C4-2B (cell line): ENCODE measurements around the gene ANKRD1.
A peak's percentile ranks its signal among the peaks of the same experiment; 100 is the strongest.
"Not testable (repeated sequence)": the region's sequence is repeated elsewhere in the genome, so short reads cannot be mapped to it uniquely, and the experiment has no call there.

Experiments
- H3K27ac ChIP-seq: fragments of 450-650 bp; 2 replicates; pipeline ENCODE4 v1.5.1; 2017
- ZFX ChIP-seq: fragments of 450-650 bp; IDR thresholded peaks from 2 replicates; pipeline ENCODE4 v1.6.1; 2017
- TF ChIP-seq, protein P1 (sequence below): fragments of 450-650 bp; conservative IDR thresholded peaks from 2 replicates; pipeline ENCODE4 v1.5.1; 2017; ENCODE audit warnings: mild to moderate bottlenecking

ANKRD1 gene

GRCh38 chr10:90884431-90884830 lies 36.5 kb downstream of the ANKRD1 start:
- TF ChIP-seq, protein P1, sequence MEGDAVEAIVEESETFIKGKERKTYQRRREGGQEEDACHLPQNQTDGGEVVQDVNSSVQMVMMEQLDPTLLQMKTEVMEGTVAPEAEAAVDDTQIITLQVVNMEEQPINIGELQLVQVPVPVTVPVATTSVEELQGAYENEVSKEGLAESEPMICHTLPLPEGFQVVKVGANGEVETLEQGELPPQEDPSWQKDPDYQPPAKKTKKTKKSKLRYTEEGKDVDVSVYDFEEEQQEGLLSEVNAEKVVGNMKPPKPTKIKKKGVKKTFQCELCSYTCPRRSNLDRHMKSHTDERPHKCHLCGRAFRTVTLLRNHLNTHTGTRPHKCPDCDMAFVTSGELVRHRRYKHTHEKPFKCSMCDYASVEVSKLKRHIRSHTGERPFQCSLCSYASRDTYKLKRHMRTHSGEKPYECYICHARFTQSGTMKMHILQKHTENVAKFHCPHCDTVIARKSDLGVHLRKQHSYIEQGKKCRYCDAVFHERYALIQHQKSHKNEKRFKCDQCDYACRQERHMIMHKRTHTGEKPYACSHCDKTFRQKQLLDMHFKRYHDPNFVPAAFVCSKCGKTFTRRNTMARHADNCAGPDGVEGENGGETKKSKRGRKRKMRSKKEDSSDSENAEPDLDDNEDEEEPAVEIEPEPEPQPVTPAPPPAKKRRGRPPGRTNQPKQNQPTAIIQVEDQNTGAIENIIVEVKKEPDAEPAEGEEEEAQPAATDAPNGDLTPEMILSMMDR = no peak
- no peak for TF ChIP-seq ZFX
- peak overlapping the region; percentile 29; the same call in 1 of the 2 replicates for H3K27ac ChIP-seq

DNA sequence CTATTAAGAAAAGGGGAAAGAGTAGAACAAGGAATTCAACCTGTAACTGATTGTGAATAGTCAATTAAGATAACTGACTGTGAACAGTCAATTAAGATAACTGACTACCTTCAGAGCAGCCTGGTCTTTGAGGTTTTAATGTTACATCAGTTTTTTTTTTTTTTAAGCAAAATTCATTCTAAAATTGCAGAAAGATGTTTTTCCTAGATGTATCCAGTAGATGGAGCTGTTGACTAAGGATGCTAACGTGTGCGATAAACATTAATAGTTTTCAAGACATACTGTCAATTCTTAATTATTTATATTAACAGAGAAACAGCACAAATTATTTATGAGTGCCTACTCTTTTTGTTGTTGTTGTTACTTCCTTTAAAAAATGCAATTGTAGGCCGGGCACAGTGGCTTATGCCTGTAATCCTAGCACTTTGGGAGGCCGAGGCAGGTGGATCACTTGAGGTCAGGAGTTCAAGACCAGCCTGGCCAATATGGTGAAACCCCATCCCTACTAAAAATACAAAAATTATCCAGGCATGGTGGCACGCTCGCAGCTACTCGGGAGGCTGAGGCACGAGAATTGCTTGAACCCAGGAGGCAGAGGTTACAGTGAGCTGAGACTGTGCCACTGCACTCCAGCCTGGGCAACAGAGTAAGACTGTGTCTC lies 40.7 kb downstream of the ANKRD1 start:
- H3K27ac ChIP-seq = not testable (repeated sequence)
- TF ChIP-seq, protein P1 = peak; percentile 90

- no peak overlapping the region for H3K27ac ChIP-seq
- TF ChIP-seq, protein P1 = no peak
- no peak for TF ChIP-seq ZFX
Observed at GRCh38 chr10:90879062-90879461, 41.8 kb downstream of the ANKRD1 start.

GRCh38 chr10:90872648-90873020 lies 48.3 kb downstream of the ANKRD1 start:
- TF ChIP-seq ZFX = no peak
- TF ChIP-seq, protein P1 = no peak
- peak overlapping the region; percentile 75 for H3K27ac ChIP-seq

GRCh38 chr10:90871766-90872647 lies 48.9 kb downstream of the ANKRD1 start, which contains the start of gene RPP30:
Gene RPP30 (plus strand): TSS chr10:90871974. CDS start chr10:90871987, 13 bp downstream.
- TF ChIP-seq, protein P1 = no peak
- TF ChIP-seq ZFX = no peak
- peak within 1 kb of the TSS; percentile 75 for H3K27ac ChIP-seq

GRCh38 chr10:90871279-90871765 lies 49.6 kb downstream of the ANKRD1 start:
- TF ChIP-seq ZFX = no peak
- TF ChIP-seq, protein P1 = peak; percentile 59
- H3K27ac ChIP-seq = peak overlapping the region; percentile 75; the same call in 1 of the 2 replicates
